ENCODE measurements around the gene MATR3.

DNA sequence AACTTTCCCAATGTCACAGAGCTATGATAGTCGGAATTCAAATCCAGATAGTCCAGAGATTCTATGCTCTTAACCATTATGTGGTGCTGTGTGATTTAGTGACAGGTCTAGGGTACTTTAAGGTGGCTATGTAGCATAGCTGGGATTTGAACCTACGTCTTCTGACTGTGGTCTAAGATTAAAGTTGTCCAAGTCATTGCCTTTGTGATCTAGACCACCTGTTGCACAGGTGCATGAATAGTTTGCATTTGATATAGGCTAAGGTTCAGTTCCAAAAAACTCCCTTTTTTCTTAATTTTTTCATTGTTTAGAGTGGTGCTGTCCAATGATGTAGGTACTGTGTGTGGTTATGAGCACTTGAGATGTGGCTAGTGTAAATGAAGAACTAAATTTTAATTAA, 50.6 kb downstream of the MATR3 start:
- no peak for TF ChIP-seq CTCF (IDR thresholded peaks at IDR 0.05; ENCODE audit: insufficient read depth, low read length, poor library complexity, severe bottlenecking)
- TF ChIP-seq EZH2phosphoT487 (conservative IDR thresholded peaks at IDR 0.05; ENCODE audit: low read length), result no peak
